ENCODE data around the gene CASS4.

DNA sequence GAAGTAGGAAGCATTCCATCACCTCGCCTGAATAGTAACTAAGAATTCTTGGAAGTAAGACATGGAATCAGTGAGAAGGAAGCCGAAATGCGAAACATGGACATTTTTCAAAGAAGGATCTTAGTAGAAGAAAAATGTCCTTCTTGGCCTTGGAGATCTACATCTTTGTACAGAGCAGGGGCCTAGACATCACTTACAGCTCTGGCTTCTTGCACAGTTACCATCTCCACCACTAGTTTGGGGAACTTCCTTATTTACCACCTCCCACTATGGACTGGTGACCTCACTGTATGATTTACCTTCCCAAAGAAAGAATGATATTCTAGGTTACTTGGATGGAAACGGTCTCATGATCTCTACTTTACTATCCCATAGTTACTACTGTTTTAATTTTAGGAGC is 15.7 kb downstream of the CASS4 start:
- TF ChIP-seq, protein P1, sequence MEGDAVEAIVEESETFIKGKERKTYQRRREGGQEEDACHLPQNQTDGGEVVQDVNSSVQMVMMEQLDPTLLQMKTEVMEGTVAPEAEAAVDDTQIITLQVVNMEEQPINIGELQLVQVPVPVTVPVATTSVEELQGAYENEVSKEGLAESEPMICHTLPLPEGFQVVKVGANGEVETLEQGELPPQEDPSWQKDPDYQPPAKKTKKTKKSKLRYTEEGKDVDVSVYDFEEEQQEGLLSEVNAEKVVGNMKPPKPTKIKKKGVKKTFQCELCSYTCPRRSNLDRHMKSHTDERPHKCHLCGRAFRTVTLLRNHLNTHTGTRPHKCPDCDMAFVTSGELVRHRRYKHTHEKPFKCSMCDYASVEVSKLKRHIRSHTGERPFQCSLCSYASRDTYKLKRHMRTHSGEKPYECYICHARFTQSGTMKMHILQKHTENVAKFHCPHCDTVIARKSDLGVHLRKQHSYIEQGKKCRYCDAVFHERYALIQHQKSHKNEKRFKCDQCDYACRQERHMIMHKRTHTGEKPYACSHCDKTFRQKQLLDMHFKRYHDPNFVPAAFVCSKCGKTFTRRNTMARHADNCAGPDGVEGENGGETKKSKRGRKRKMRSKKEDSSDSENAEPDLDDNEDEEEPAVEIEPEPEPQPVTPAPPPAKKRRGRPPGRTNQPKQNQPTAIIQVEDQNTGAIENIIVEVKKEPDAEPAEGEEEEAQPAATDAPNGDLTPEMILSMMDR (IDR thresholded peaks at IDR 0.05) = no peak
- TF ChIP-seq ZFX (IDR thresholded peaks at IDR 0.05; ENCODE audit: borderline replicate concordance) = no peak

Data from 22Rv1 (cell line).